H1 (cell line): ENCODE data around the gene ZNF48. TPM values are rescaled to one million over a fixed set of nuclear protein-coding genes. Genes with fewer than 3 reads are reported as not detected.

Experiments used
- CTCF ChIA-PET: fragments of 300-600 bp; sonication (Branson Sonifier 250); formaldehyde crosslinking; loops from one replicate; lab custom pipeline; 2021; ENCODE audit not compliant: partially characterized antibody; lab: Charles Lee
- POLR2A ChIA-PET: fragments of 300-600 bp; sonication (Branson Sonifier 250); formaldehyde crosslinking; loops from one replicate; lab custom pipeline; 2021; ENCODE audit warnings: inconsistent platforms; ENCODE audit not compliant: partially characterized antibody; lab: Charles Lee
- DNase-seq, 2 experiments: peaks; one replicate each; pipeline versions ENCODE4 v3.0.0 to v3.0.0-alpha.2; 2010 to 2022; ENCODE audit warnings: low spot score in 2 of 2, low read depth in 1 of 2, mixed read lengths in 1 of 2
- FAIRE-seq: peaks from 2 replicates; lab custom pipeline; 2011; peaks lifted over from hg19 to GRCh38; lab: Jason Lieb, UNC
- H2AFZ ChIP-seq: 2 replicates; pipeline ENCODE4 v1.8.1; 2012; ENCODE audit warnings: low read length, inconsistent platforms
- H2AK5ac ChIP-seq: 2 replicates; pipeline ENCODE4 v1.6.1; 2013; ENCODE audit warnings: low read depth, low read length
- H2BK120ac ChIP-seq: replicated peaks from 2 replicates; pipeline ENCODE3; 2013; ENCODE audit warnings: low read depth, low read length, inconsistent platforms
- H2BK12ac ChIP-seq: 2 replicates; pipeline ENCODE4 v1.6.1; 2013; ENCODE audit warnings: low read depth, low read length
- H2BK15ac ChIP-seq: 2 replicates; pipeline ENCODE4 v1.6.1; 2013; ENCODE audit warnings: low read length
- H2BK20ac ChIP-seq: 2 replicates; pipeline ENCODE4 v1.6.1; 2013; ENCODE audit warnings: low read length
- H2BK5ac ChIP-seq: 2 replicates; pipeline ENCODE4 v1.6.1; 2013; ENCODE audit warnings: low read depth, low read length
- H3K14ac ChIP-seq: 2 replicates; pipeline ENCODE4 v1.6.1; 2013; ENCODE audit warnings: inconsistent platforms; ENCODE audit not compliant: insufficient read length
- H3K18ac ChIP-seq: 2 replicates; pipeline ENCODE4 v1.6.1; 2013; ENCODE audit warnings: low read length; ENCODE audit errors: extremely low read depth
- H3K23ac ChIP-seq: 2 replicates; pipeline ENCODE4 v1.6.1; 2013; ENCODE audit warnings: inconsistent platforms; ENCODE audit not compliant: insufficient read length
- H3K23me2 ChIP-seq: 2 replicates; pipeline ENCODE4 v1.6.1; 2013; ENCODE audit warnings: low read depth, low read length
- H3K27ac ChIP-seq: 2 replicates; pipeline ENCODE4 v1.6.1; 2011; ENCODE audit warnings: low read depth, low read length, inconsistent platforms
- H3K27me3 ChIP-seq, 4 experiments: replicated peaks in 1 of 4; 1 replicate in 1 of 4; 2 replicates in 3 of 4; pipeline versions ENCODE4 v1.6.1 to v1.8.1; 2011 to 2013; ENCODE audit warnings: low read length in 3 of 4, mild to moderate bottlenecking in 3 of 4, inconsistent platforms in 2 of 4, mixed read lengths in 2 of 4, moderate library complexity in 1 of 4; ENCODE audit not compliant: control insufficient read depth in 3 of 4, insufficient read depth in 3 of 4; ENCODE audit errors: extremely low read depth in 1 of 4
- H3K36me3 ChIP-seq, 4 experiments: 2 replicates each; pipeline versions ENCODE4 v1.6.1 to v1.8.1; 2011 to 2013; ENCODE audit warnings: mild to moderate bottlenecking in 4 of 4, low read length in 3 of 4, moderate library complexity in 2 of 4, control low read depth in 1 of 4, inconsistent platforms in 1 of 4; ENCODE audit not compliant: insufficient read depth in 4 of 4, control insufficient read depth in 2 of 4
- H3K4ac ChIP-seq: replicated peaks from 2 replicates; pipeline ENCODE3; 2013; ENCODE audit warnings: low read length, low read depth, mixed read lengths, inconsistent platforms; ENCODE audit not compliant: insufficient read length
- H3K4me1 ChIP-seq, 4 experiments: replicated peaks in 1 of 4; 1 replicate in 1 of 4; 2 replicates in 3 of 4; pipeline versions ENCODE4 v1.6.1 to v1.8.1; 2011 to 2013; ENCODE audit warnings: low read length in 3 of 4, inconsistent platforms in 2 of 4, mixed read lengths in 1 of 4; ENCODE audit not compliant: insufficient read depth in 4 of 4, control insufficient read depth in 3 of 4
- H3K4me2 ChIP-seq, 2 experiments: 2 replicates each; pipeline versions ENCODE4 v1.6.1 to v1.8.1; 2011 to 2013; ENCODE audit warnings: low read depth in 2 of 2, low read length in 2 of 2, control low read depth in 1 of 2, inconsistent platforms in 1 of 2, mild to moderate bottlenecking in 1 of 2; ENCODE audit not compliant: insufficient read depth in 1 of 2
- H3K4me3 ChIP-seq, 4 experiments: fragments of 200-600, 300-600 bp in 1 of 4; sonication (generic), shearing (Covaris generic), sonication (Bioruptor Twin) in 1 of 4; 2 replicates each; pipeline versions ENCODE4 v1.5.1 to v1.8.1; 2011 to 2016; ENCODE audit warnings: low read length in 4 of 4, low read depth in 3 of 4, control low read depth in 2 of 4, inconsistent platforms in 2 of 4, mild to moderate bottlenecking in 2 of 4, mixed read lengths in 1 of 4, moderate library complexity in 1 of 4; ENCODE audit not compliant: insufficient read depth in 2 of 4; ENCODE audit errors: extremely low read depth in 1 of 4
- H3K56ac ChIP-seq: replicated peaks from 2 replicates; pipeline ENCODE3; 2013; ENCODE audit warnings: low read depth, mild to moderate bottlenecking, mixed read lengths, low read length, inconsistent platforms; ENCODE audit not compliant: insufficient read length
- H3K79me1 ChIP-seq: 2 replicates; pipeline ENCODE4 v1.6.1; 2013; ENCODE audit warnings: low read depth, low read length, control low read depth
- H3K79me2 ChIP-seq, 2 experiments: 2 replicates each; pipeline versions ENCODE4 v1.6.1 to v1.8.1; 2012 to 2013; ENCODE audit warnings: low read length in 2 of 2, mild to moderate bottlenecking in 2 of 2, inconsistent platforms in 1 of 2; ENCODE audit not compliant: insufficient read depth in 2 of 2, control insufficient read depth in 1 of 2
- H3K9ac ChIP-seq, 4 experiments: replicated peaks in 1 of 4; 1 replicate in 1 of 4; 2 replicates in 3 of 4; pipeline versions ENCODE4 v1.6.1 to v1.8.1; 2011 to 2013; ENCODE audit warnings: low read depth in 3 of 4, low read length in 3 of 4, control low read depth in 2 of 4, mild to moderate bottlenecking in 2 of 4, moderate library complexity in 2 of 4, inconsistent platforms in 1 of 4; ENCODE audit errors: extremely low read depth in 1 of 4
- H3K9me3 ChIP-seq, 2 experiments: 2 replicates each; pipeline versions ENCODE4 v1.6.1 to v1.8.1; 2012 to 2013; ENCODE audit warnings: mild to moderate bottlenecking in 2 of 2, moderate library complexity in 2 of 2, control low read depth in 1 of 2, inconsistent platforms in 1 of 2, low read depth in 1 of 2, low read length in 1 of 2, mixed read lengths in 1 of 2; ENCODE audit not compliant: insufficient read depth in 2 of 2
- H4K20me1 ChIP-seq, 2 experiments: replicated peaks in 1 of 2; 2 replicates each; pipeline versions ENCODE3 to v1.8.1; 2011 to 2013; ENCODE audit warnings: inconsistent platforms in 2 of 2, low read length in 2 of 2, mild to moderate bottlenecking in 1 of 2; ENCODE audit not compliant: insufficient read depth in 2 of 2, control insufficient read depth in 1 of 2
- H4K5ac ChIP-seq: 2 replicates; pipeline ENCODE4 v1.6.1; 2013; ENCODE audit warnings: low read length, low read depth, mixed read lengths, inconsistent platforms; ENCODE audit not compliant: insufficient read length
- H4K8ac ChIP-seq: 2 replicates; pipeline ENCODE4 v1.8.0; 2013; ENCODE audit warnings: mild to moderate bottlenecking, moderate library complexity, low read length, inconsistent platforms; ENCODE audit not compliant: insufficient read depth; ENCODE audit errors: extremely low read depth
- H4K91ac ChIP-seq: replicated peaks from 2 replicates; pipeline ENCODE3; 2013; ENCODE audit warnings: low read length, mixed read lengths, inconsistent platforms; ENCODE audit not compliant: insufficient read length
- E2F6 ChIP-seq: IDR thresholded peaks from 2 replicates; pipeline ENCODE4 v1.6.1; 2012; ENCODE audit warnings: inconsistent platforms
- HDAC6 ChIP-seq: IDR thresholded peaks from one replicate; pipeline ENCODE4 v1.7.1; 2012; ENCODE audit warnings: low read depth, mild to moderate bottlenecking, inconsistent platforms, low read length, moderate library complexity
- KDM5A ChIP-seq: fragments of 200-600 bp; IDR thresholded peaks from 2 replicates; pipeline ENCODE4 v1.7.1; 2012; ENCODE audit warnings: mild to moderate bottlenecking, low read length, inconsistent platforms, mixed read lengths
- NANOG ChIP-seq: IDR thresholded peaks from 2 replicates; pipeline ENCODE4 v1.6.1; 2011; ENCODE audit warnings: low read length, low read depth, mild to moderate bottlenecking, inconsistent platforms; ENCODE audit not compliant: insufficient read depth, poor library complexity, severe bottlenecking
- RFX5 ChIP-seq: IDR thresholded peaks from 2 replicates; pipeline ENCODE4 v1.6.1; 2011; ENCODE audit warnings: low read depth, low read length, improper control_type of control experiment, borderline replicate concordance
- RNF2 ChIP-seq: fragments of 200-900, 300-1000 bp; sonication (generic); IDR thresholded peaks from 2 replicates; pipeline ENCODE4 v1.7.1; 2016; ENCODE audit warnings: borderline replicate concordance, low read depth, mild to moderate bottlenecking, antibody characterized with exemption, low read length; ENCODE audit not compliant: poor library complexity, severe bottlenecking; ENCODE audit errors: missing control alignments
- TAF7 ChIP-seq: optimal IDR thresholded peaks from 2 replicates; pipeline ENCODE3; 2011; ENCODE audit warnings: low read depth, mild to moderate bottlenecking, inconsistent platforms, low read length, moderate library complexity, borderline replicate concordance
- TCF12 ChIP-seq: IDR thresholded peaks from 2 replicates; pipeline ENCODE4 v1.6.1; 2011; ENCODE audit warnings: low read depth, mild to moderate bottlenecking, low read length
- WGBS, 2 experiments: shearing (Covaris generic) in 1 of 2; methylation state at CpG; one replicate each; pipeline versions ENCODE4 v1.1.6 to v1.1.7; 2013 to 2015; ENCODE audit warnings: low lambda C conversion rate in 2 of 2, mixed read lengths in 2 of 2, inconsistent platforms in 1 of 2, low coverage in 1 of 2, missing lambda C conversion rate in 1 of 2; ENCODE audit not compliant: insufficient replicate concordance in 2 of 2, insufficient coverage in 1 of 2, insufficient read length in 1 of 2; ENCODE audit errors: extremely low coverage in 1 of 2, missing lambda C conversion rate in 1 of 2; 5-methylcytosine and 5-hydroxymethylcytosine counted together
- polyA plus RNA-seq, 7 experiments: library from polyadenylated mRNA; depleted of rRNA in 3 of 7; stranded (reverse) in 5 of 7; unstranded in 2 of 7; fragments of >200 nt in 5 of 7; fragments of 200-250 nt in 2 of 7; gene quantifications; 1 replicate in 5 of 7; 2 replicates in 1 of 7; 4 replicates in 1 of 7; pipeline versions ENCODE4 v1.2.1 to v1.2.3, GENCODE V29; 2011 to 2013; ENCODE audit warnings: missing spikeins in 2 of 7, mixed read lengths in 2 of 7
- total RNA-seq: library from RNA; stranded (reverse); fragmentation: NEBNext Ultra II Directional; extraction: Animal tissue kit (Norgen Biotek cat#: 25700); gene quantifications from 2 replicates; pipeline ENCODE4 v1.2.1, GENCODE V29; 2021
- TF ChIP-seq, protein P1 (sequence below): IDR thresholded peaks from 2 replicates; pipeline ENCODE4 v1.6.1; 2012; ENCODE audit warnings: inconsistent platforms

Gene ZNF48
- total and polyA plus RNA-seq, 2 of the 8 experiments (the other 6 are each of a cell fraction or from before 2014, with no cell fraction given), result 30.4 to 41.2 TPM

- Histone ChIP-seq H3K27ac (no peak overlapping the region), H3K14ac (no peak overlapping the region), H3K27me3 (no peaks in the 10 kb centered on the region; a peak in 1 of 7 replicates), H3K23ac (no peak overlapping the region), H2BK12ac (no peak overlapping the region), H3K79me1 (no peaks in the 10 kb centered on the region), H2AFZ (no peak overlapping the region), H4K20me1 (peaks cover 11 to 17% of the 10 kb centered on the region in 2 experiments), H3K23me2 (peaks cover 6% of the 10 kb centered on the region), H3K18ac (no peak overlapping the region), H2BK5ac (no peak overlapping the region), H3K4me3 (no peak overlapping the region), H2BK20ac (no peak overlapping the region), H3K56ac (no peak overlapping the region), H4K5ac (no peak overlapping the region), H3K4me1 (peaks cover 0 to 17% (median 7%) of the 10 kb centered on the region in 4 experiments; a peak in 6 of 7 replicates), H3K9me3 (no peaks in the 10 kb centered on the region), H4K91ac (no peak overlapping the region), H3K4ac (no peak overlapping the region)
- POLR2A ChIA-PET, result interaction anchor here (1.1 to 12.6 kb wide), 6 partner anchors 10 to 200 kb away, joined by 3 to 151 read pairs (median 4); partner anchors contain the start of genes CD2BP2, MYL11 and SEPTIN1
- no peak for FAIRE-seq
- DNase-seq, result no peak
- WGBS, 2 experiments, result 79% methylated on average over 8 of the region's 8 CpGs; no CpG with 5 or more reads in 1 of the 2 experiments
- TF ChIP-seq KDM5A, result no peak
- TF ChIP-seq NANOG, result no peak
- TF ChIP-seq RFX5, result no peak
- no peak for TF ChIP-seq TAF7
- TF ChIP-seq, protein P1, sequence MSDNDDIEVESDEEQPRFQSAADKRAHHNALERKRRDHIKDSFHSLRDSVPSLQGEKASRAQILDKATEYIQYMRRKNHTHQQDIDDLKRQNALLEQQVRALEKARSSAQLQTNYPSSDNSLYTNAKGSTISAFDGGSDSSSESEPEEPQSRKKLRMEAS, result no peak
- no peak for TF ChIP-seq RNF2
- TF ChIP-seq HDAC6, result no peak
- TF ChIP-seq E2F6, result no peak
- TF ChIP-seq TCF12, result no peak
- TF ChIP-seq, all 59 proteins: peak for 0
- H3K79me2 ChIP-seq, result peaks cover 0 to 8% of the 10 kb centered on the region in 2 experiments; a peak in 2 of 4 replicates
- peaks cover 4 to 21% (median 14%) of the 10 kb centered on the region in 4 experiments; a peak in 6 of 8 replicates for H3K36me3 ChIP-seq
- no peak overlapping the region for H2BK15ac ChIP-seq
- no peak overlapping the region for H2AK5ac ChIP-seq
- CTCF ChIA-PET, result interaction anchor here (0.7 to 3.6 kb wide), 6 partner anchors 17 to 224 kb away, joined by 3 to 10 read pairs (median 6); no protein-coding TSS in a partner anchor
- no peak overlapping the region for H3K9ac ChIP-seq
- H2BK120ac ChIP-seq, result no peak overlapping the region
- no peak overlapping the region for H3K4me2 ChIP-seq
- H4K8ac ChIP-seq, result no peak overlapping the region
Observed at GRCh38 chr16:30401768-30402425, 6.7 kb downstream of the ZNF48 start.
